SKM-1 treated with dmso at 0.1 percent for 144 hours (cell line): ENCODE results near the gene CTNND2.

Experiments
- DNase-seq: peaks from one replicate; lab custom pipeline; 2025; ENCODE audit not compliant: unreplicated experiment; lab: John Stamatoyannopoulos, UW

The CTNND2 gene

DNA sequence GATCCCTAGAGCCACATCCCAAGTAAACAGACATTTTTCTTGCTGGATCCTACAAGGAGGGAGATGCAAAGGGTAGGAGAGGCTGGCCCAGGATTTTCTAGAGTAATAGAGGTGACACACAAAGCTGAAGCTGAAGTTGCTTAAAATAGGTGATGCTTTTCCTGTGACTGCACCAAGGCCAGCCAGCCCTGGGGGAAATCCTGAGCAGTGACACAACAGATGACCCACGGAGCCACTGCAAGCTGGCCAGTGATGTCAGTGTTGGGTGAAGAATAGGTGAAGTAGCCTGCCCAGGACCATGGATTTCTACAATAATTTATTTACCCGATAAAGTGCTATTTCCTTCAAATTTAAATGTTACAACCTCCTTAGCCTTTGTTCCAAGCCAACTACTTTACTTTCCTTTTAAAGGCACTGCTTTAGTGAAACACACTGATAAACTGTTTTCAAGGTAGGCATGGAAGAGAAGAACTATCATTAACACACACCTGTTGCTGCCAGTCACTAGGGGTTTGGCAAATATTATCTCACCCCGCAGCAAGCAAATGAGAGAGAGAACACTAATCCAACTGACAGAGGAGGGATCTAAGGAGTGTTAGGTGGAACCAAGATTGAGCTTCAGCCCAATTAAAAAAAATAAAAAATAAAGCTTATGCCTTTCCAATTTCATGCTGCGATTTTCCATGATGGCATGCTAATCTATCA lies 123.5 kb downstream of the CTNND2 start:
- no peak for DNase-seq

DNA sequence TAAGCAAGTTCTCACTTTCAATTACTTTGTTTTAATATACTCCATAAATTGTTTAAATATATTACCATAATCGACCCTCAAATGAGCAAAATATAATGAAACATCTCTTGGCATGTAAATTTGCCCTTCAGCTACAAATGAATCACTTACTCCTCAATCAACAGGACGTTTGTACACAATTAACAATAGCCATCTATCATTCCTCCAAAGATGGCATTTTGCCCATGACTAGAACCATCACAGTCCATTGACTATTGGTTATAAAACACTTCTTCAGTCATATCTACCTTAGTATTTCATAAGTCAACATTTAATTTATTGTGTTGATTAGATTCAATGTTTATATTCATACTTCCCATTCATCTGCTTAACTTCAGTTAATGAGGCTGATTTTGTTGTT lies 127.2 kb downstream of the CTNND2 start:
- no peak for DNase-seq

DNA sequence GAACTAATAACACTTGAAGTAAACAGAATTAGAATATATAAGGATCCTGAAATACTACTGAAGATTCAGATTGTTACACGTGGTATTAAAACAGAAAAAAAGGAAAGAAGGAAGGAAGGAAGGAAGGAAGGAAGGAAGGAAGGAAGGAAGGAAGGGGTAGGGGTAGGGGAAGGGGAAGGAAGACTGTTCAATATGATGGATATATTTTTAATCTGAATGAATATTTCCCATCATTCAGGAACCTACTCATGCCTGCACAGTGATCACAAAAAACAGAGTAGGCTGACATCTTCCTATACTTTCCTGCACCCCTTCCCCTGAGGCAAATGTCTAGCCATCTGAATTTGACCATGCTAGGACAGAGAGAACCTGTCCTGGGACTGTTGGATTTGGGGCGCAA lies 133.9 kb downstream of the CTNND2 start:
- no peak for DNase-seq

DNA sequence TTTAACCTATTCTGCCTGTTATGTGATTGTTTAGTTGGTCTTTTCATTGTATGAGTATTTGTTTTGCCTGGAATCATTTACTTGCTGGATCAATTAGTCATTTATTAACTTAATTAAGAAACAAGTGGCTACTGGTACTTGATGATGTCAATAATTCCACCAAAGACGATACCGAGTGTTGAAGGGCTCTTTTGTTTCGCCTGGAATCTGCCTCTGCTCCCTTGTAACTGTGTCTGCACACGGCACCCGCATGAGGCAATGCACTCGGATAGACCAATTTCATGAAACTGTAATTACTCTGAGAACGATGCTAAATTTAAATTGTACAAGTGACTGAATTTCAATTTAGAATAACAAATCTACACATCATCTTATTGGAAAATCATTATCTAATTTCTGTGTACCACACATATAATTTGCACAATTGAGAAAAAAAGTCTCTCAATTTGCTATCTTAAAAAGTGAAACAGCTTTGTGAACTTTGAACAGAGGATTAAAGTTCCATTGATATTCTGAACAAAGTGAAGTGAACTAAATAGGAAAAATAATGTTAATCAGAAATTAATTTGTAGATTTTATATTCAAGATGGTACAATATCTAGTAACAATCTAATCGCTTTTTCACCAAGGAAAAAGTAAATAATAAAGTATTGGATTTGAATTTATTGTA lies 143.2 kb downstream of the CTNND2 start:
- DNase-seq, result no peak

DNA sequence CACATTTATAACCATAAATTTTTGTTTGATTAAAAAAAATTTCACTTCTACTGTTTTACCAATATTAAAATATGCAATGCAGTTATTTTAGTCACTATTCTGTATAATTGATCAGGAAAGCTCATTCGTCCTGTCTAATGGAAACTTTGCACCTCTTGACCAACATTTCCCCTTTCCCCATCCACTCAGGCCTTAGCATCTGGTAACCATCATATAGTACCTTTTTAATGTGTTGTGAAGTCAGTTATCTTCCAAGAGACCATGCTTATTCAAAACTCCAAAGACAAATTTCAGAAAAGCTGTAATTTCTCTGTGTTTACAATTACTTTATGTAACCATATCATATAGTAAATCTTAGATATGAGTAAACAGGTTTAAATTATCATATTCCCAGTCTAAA lies 145.9 kb downstream of the CTNND2 start:
- no peak for DNase-seq

DNA sequence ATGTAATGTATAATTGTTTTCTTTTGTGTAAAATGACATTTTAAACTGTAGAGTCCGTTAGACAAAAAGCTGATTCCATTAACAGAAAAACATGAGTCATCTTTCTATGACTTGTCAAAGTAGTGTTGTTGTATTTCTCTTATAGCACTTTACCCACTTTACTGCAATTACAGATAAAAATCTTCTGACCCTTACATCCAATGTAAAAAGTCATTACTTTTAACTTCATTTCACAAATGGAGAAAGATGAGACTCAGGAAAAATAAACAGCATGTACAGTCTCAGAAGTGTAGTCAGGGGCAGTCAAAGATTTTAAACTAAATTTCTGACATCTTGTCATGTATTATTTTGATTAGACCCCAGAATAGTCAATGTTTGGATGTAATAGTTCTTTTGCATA lies 146.6 kb downstream of the CTNND2 start:
- DNase-seq, result no peak

DNA sequence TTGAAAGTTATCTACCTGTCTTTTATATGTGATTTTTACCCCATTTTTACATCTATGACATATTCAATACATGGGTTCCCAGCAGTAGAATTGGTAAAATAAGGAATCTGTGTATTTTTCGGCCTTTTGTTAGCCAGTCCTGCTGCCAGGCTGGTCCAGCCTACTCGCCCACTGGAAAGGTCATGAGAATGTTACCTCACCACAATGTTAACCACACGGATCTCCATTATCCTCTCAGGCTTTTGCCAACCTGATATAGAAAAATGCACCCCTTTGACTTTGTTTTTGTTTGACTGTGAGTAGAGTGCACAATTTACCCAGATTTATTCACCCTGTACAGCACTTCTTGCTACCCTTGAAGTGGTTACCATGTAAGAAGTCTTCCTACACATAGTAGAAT lies 167.2 kb downstream of the CTNND2 start:
- DNase-seq, result no peak

DNA sequence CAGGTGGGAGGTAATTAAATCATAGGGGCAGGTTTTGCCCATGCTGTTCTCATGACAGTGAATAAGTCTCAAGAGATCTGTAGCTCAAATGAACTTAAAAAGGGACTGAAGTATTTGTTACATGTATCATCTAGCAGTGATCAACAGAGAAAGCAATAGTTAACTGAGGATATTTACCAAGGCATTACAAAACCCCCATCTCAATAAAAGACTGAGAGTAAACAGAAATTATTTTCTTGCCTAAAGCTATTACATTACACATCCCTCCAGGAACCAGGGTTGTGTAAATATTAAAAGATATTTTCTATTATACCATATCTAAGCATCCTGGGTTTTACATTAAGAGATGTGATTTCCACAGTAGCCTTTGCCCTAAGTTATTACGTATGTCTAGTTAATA lies 169.9 kb downstream of the CTNND2 start:
- DNase-seq, result no peak

DNA sequence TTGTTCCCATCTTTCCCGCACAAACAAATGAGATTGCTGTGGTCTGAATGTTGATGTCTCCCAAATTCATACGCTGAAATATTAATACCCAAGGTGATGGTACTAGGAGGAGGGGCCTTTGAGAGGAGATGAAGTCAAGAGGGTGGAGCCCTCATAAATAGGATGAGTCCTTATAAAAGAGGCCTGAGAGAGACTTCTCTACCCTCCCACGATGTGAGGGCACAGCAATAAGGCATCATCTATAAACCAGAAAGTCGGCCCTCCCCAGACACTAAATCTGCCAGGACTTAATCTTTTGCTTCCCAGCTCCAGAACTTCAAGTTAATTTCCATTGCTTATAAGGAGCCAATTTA lies 170.4 kb downstream of the CTNND2 start:
- no peak for DNase-seq

DNA sequence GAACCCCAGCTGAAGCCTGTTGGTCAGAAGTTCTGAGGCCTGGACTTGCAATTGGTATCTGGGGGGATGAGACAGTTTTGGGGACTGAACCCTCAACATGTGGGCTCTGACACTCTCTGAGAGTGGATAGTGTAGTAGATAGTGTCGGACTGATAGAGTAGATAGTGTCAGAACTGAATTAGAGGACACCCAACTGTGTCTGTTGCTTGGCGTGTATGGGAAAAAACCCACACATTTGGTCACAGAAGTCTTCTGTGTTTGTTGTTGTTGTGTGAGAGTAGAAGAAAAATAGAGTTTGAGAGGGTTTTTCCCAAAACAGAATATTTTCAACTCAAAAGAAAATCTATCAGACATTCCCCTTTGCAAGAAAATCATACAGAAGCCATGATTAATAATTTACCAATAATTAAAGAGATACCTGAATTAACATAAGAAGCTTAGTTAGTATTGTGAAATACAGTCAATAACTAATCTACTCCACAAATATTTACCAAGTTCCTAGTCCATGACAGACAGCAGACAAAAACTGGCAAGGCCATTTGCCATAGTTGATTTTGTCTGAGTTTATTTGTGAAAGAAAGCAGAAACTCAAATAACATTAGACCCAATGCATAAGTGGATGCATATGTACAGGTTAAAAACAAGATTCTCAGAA lies 170.9 kb downstream of the CTNND2 start:
- DNase-seq, result no peak

DNA sequence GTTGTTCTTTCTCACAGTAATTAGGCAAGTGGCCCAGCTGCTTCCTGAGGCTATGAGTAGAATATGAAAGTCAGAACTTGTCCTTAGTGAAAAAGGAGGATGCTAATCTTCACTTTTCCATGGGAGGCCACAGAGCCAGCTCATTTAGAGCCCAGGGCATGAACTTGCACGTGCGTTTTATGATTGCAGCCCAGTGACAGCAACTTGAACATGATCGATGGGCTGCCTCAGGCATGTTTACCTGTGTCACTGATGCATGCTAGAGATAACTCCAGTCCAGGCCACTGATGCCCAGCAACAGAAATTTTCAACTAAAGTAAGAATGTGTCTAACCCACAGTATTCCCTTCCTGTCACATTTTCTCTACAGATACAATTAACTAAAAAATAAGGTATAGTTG lies 179.3 kb downstream of the CTNND2 start:
- DNase-seq, result no peak

DNA sequence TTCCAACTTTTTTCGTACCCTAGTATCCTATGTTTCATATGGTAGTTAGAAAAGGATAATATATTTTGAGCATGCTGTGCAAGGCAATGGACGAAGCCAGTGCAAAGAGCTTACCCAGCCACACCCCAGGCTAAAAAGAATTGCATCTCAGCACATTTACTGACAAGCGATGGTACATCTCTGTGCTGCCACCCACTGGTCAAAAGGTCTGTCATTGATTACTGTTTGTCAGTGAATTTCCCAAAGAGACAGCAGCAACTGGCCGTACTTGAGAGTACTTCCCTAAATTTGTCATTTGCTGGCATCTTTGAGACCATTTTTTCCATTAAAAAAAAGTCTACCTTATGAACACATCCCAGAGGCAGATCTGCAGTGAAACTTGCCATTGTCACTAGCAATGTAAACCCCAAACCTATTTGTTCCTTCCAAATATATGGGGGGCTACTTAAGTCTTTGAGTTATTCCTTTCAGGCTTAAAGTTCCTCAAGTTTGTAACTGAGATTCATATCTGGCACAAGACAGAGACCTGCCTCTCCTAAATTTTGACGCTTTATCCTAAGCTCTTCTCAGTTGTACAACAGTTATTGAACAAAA lies 184.3 kb downstream of the CTNND2 start:
- peak; percentile 74 for DNase-seq

DNA sequence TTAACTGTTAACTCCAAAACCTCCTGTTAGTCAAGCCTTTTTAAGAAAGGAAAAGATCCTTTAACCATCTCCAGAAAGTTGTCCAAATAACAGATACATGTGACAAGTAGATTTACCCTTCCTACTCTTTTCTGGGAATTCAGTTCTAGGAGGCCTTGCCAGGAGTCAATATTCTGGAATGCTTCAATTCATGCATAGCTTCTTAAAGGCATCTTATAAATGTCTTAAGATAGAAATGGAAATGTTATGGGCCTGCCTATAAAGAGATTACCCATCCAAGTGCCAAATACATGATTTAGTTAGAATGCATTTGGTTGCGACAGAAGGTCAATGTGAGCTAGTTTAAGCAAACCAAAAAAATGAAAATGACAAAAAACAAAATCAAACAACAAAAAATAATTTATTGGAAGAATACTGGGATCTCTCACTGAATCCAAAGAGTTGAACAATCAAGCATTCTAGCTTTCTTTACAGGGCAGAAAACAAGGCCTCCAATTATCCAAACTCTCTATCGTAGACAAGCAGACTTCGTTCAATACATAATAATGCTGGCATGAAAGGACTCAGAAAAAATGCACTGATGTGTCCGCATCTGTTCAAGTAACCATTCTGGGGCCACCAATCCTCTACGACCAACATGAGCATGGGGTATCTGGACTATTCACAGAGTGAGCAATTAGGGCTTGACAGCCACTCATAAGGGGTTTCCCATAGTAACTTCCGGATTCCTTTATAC lies 188.6 kb downstream of the CTNND2 start:
- DNase-seq, result no peak

DNA sequence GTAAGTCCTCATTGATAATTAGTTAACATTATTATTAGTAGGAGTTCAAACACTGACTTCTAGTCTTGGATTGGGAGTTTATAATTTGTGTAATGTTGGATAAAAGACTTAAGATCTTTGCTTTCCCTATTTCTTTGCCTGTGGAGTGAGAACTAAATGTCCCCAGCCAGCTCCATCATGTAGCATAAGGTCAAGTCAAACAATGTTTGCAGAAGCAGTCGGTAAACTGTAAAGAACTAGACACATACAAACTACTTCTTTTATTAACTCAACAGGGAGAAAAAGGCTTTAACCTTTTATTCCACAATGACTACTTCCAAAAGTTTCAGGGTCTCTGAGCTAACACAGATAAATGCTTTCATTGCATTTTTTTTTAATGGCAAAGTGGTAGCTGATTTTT lies 192.3 kb downstream of the CTNND2 start:
- DNase-seq, result no peak

DNA sequence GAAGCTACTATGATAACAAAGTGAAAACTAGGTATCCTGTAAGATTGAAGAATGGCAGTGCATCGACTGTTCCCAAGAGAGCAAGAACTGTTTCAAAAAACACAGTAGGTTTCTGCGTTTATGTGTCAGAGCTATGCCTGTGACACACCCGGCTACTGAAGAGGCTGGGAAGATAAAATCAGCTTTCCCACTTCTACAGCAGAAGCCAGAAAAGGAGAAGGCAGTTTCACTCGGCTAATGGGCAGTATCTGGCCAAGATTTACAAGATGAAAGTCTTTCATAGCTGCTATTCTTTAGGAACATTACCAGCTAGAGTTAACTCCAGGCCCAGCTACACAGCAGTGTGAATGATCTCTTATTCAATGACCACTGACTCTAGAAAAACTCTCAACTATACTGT lies 195.2 kb downstream of the CTNND2 start:
- no peak for DNase-seq

DNA sequence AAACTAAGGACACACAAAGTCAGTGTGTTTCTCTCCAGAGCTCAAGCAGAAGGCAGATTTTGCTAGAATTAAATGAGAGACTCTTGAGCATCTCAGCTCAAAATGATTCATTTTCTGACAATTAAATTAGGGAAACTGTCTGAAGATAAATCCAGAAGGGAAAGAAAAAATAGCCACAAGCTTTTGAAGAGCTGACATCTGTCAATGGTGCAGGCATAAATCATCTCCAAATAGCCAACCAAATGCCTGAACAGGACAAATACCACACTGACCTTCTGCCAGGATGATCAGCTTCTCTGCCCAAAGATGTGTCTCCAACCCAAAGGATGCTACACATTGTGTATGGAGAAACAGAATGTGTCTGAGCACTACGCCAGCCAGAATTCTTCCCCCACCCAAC lies 199.3 kb downstream of the CTNND2 start:
- no peak for DNase-seq

DNA sequence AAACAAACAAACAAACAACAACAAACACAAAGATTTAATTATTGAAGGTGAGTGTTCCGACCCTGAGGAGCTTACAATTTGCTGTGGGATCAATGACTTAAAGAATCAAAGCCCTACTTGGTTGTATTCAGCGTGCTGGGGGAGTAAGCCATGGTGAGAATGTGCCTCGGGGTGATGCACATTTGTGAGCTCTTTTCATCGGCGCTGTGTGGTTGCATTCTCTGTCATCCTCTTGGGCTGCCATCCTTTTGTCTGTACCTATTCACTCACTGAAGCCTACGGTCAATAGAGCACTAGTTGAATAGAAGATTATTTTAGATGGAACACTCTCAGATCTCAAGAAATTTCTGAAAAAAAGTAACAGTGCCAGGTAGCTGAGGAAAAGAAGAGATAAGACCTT lies 203.9 kb downstream of the CTNND2 start:
- DNase-seq, result no peak

DNA sequence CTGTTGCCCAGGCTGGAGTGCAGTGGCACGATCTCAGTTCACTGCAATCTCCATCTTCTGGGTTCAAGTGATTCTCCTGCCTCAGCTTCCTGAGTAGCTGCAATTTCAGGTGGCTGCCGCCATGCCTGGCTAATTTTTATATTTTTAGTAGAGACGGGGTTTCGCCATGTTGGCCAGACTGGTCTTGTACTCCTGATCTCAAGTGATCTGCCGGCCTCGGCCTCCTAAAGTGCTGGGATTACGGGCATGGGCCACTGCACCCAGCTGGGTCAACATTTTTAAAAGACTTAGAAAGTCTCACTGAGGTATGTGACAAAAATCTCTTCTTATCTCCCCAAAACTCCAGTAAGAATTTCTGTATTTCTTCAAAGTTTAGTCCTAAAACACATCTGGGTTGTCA lies 211.6 kb downstream of the CTNND2 start:
- no peak for DNase-seq

DNA sequence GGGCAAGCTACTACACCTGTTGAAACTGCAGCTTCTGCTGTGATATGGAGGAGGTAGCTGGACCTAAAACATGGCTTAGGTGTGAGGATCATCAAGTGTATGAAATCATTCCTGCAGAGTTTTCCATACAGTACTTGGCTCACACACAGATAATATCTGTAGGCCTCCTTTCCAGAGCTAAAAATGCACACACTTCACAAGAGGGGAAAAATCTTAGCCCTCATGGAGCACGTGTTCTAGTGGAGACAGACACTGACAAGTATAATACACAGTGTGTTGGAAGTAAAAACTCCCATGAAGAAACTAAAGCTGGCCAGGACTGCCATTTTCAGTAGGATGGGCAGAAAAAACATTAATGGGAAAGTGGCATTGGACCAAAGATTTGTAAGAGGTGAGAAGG lies 216.7 kb downstream of the CTNND2 start:
- DNase-seq, result no peak

DNA sequence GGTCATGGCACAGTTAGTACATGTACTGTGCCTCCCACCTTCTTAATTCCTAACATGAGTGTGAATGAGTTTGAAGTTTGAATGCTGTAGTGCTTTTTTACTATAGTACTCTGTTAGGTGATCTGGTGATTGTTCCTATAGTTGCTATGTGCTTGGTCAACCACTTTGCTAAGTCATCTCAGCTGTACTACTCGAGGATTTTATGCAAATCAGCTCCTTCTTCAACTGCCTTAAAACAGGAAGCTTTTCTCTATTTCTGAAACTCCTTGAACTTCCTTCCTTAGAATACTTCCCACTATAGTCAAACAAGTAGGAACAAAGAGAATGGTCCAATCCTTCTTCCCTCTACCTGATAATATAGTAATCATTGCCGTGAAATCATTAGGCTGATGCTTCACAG lies 219.6 kb downstream of the CTNND2 start:
- peak; percentile 47 for DNase-seq

DNA sequence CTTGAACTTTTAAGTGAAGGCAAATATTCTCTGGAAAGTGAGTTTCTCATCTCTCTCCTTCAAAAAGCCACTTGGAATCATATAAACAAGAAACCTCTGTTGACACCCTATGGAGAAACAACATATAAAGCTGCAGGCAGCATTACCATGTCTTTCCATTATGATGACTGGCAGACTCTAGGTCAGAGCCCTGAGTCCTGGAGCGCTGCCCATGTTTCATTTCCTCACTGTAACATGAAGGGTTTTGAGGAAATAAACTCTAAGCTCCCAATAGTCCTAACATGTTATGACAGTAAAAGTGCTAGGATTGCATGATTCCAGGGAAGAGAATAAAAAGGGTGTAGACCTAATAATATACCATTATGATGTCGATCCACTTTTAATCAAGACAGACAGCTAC lies 220.6 kb downstream of the CTNND2 start:
- DNase-seq, result no peak

DNA sequence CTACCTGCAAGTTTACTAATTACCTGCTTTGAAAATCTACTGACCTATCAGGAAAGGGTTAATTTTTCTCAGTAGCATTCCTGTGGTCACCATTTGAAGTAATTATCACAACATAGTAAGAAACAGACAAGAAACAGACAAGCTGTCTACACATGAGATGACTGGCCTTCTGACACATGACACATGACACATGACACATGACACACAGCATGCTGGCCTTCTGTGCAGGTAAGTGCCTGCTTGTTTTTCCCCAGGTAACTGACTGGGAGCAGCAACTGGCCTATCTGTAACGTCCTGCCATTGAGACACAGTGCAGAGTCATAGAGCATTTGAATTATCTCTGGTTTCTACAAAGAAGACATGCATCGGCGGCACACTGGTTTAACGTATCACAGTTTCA lies 222.4 kb downstream of the CTNND2 start:
- no peak for DNase-seq
